Fibroblast of peridontal ligament (primary cell): ENCODE results near the gene KLRB1.
"Not testable (repeated sequence)": the region's sequence is repeated elsewhere in the genome, so short reads cannot be mapped to it uniquely, and the experiment has no call there.

Experiments
- DNase-seq: peaks from one replicate; pipeline ENCODE4 v3.0.0-alpha.2; 2010; ENCODE audit errors: extremely low read depth

KLRB1 gene

GRCh38 chr12:9619411-9620179, 11.9 kb upstream of the KLRB1 start:
- no peak for DNase-seq

DNA sequence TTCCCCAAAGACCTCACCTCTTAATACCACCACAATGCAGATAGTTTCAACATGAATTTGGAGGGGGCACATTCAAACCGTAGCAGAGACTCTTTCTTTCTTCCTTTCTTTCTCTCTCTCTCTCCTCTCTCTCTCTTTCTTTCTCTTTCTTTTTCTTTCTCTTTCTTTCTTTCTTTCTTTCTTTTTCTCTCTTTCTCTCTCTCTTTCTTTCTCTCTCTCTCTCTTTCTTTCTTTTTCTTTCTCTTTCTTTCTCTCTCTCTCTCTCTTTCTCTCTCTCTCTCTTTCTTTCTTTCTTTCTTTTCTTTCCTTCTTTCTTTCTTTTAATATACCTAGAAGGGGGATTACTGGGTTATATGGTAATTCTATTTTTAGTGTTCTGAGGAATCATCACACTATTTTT, 11.2 kb upstream of the KLRB1 start:
- not testable (repeated sequence) for DNase-seq

- no peak for DNase-seq
Measured at GRCh38 chr12:9617124-9617523, 9.4 kb upstream of the KLRB1 start.

DNA sequence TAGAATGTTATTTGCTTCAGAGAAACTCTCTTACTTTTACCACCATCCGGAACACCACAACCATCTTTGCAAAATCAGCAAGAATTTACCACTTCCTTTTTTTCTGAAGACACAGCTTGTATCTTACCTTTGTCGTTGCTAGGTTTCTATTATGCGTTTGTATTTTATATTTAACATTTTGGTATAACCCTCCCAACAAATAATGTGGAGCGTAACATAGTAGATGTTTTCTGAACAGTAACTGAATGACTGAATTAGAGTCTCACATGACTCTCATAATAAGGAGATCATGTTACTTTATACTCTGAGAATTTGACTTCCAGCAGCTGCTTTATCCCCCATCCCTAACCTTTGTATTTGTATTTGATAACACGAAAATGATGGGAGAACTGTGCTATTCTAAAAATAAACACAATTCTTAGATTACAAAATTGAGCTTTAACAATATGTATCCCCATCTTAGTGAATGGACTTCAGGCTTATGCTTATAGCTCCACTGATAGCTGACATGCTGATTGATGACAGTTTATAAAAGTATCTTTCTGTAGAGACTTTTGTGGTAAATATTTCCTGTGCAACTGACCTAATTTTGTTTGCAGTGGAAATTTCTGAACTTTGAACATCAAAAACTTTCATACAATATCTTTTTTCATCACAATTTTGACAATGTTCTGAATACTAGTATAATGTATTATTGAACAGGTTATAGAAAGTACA, 7.9 kb upstream of the KLRB1 start:
- no peak for DNase-seq

- DNase-seq: not testable (repeated sequence)
Measured at GRCh38 chr12:9610606-9611005, 2.9 kb upstream of the KLRB1 start.

DNA sequence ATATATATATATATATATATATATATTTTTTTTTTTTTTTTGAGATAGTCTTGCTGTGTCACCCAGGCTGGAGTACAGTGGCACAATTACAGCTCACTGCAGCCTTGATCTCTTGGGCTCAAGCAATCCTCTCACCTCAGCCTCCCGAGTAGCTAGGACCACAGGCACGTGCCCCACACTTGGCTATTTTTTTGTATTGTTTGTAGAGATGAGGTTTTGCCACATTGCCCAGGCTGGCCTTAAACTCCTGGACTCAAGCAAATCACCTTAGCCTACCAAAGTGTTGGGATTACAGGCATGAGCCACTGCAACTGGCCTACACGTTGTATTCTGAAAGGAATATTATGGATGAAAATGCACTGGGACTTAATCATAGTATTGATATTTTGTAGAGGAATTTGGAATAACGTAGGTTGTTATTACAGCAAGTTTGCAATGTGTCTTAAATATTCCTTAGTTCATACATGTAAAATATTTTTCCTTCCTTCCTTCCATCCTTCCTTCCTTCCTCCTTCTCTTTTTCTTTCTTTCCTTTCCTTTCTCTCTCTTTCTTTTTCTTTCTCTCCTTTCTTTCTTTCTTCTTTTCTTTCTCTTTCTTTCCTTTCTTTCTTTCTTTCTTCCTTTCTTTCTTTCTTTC, 862 bp downstream of the KLRB1 start:
- no peak for DNase-seq

- no peak for DNase-seq
Measured at GRCh38 chr12:9606247-9606646, 1.5 kb downstream of the KLRB1 start.

- DNase-seq: no peak
Measured at GRCh38 chr12:9605483-9605882, 2.2 kb downstream of the KLRB1 start.

DNA sequence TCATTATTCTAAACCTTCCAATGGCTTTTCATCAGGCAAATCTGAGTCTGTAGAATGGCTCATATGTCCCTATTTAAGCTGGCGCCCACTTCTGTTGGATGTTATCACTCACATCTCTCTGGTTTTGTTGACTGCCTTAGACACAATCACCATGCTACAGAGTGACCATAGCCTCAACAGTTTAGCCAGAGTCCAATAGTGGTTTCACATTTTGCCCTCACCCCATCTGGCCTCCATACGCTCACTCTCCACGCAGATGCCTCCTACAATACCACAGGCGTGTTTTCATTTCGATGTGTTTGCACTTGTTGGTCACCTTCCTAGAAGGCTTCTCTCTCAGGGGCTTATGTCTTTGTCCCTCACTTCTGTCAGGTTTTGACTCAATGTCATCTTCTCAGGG, 3.4 kb downstream of the KLRB1 start:
- DNase-seq: no peak

DNA sequence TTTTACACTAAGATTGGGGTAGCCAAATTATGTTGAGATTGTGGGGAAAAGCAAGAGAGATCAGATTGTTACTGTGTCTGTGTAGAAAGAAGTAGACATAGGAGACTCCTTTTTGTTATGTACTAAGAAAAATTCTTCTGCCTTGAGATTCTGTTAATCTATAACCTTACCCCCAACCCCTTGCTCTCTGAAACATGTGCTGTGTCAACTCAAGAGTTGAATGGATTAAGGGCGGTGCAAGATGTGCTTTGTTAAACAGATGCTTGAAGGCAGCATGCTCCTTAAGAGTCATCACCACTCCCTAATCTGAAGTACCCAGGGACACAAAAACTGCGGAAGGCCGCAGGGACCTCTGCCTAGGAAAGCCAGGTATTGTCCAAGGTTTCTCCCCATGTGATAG, 7.3 kb downstream of the KLRB1 start:
- DNase-seq: not testable (repeated sequence)

DNA sequence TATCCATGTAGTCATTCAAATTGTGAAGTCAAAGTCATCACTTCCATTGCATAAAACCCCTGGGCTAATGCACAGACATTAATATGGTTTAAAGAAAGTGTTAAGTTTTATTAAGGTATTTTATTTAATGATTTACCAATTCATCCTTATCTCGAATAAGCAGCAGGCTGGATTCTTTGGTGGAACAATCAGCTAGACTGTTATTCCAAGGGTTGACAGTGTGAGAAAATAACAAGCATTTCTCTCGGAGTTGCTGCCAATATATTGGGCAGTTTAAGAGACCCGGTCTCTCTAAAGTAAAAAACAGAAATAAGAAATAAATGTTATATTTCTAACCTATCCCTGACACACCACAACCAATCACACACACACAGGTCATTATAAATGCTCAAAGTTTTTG, 9.4 kb downstream of the KLRB1 start:
- no peak for DNase-seq

DNA sequence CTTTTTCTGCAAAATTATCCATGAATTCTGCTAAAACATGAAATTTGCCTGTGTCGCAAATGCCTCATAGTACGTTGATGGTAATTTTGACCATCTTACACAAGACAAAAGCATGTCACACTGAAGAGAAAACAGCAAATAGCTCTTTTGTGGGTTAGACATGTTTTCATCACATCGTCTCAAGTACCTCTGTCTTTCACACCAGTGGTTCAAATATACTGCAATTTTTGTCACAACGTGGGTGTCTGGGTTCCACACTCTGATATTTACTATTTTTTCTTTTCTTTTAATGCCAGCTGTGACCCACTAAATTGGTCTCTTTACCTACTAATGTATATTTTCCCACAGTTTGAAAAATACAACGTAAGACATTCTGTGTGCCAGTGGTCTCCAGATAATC, 10.4 kb downstream of the KLRB1 start:
- DNase-seq: no peak

- no peak for DNase-seq
Measured at GRCh38 chr12:9590441-9590840, 17.3 kb downstream of the KLRB1 start.

GRCh38 chr12:9588749-9589148, 19.0 kb downstream of the KLRB1 start:
- no peak for DNase-seq

- DNase-seq: no peak
Measured at GRCh38 chr12:9587987-9588600, 19.6 kb downstream of the KLRB1 start.

DNA sequence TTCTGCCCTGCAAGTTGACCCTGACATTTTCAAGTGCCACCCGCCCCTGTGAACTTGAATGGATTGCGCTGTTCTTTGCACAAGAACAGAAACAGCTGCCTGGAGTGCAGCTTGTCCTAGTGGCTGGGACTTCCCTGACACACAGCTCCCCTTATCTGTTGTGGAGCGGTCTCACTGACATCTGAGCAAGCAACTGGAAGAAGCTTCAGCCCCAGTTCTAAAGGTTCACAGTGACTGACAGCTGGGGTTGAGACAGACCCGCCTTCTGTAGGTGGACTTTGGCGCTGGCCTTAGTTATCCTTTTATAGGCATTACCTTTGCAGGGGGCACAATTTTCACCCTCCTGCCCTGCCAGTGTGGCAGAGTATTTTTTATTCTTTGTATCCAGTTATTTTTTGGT, 30.0 kb downstream of the KLRB1 start:
- DNase-seq: not testable (repeated sequence)

DNA sequence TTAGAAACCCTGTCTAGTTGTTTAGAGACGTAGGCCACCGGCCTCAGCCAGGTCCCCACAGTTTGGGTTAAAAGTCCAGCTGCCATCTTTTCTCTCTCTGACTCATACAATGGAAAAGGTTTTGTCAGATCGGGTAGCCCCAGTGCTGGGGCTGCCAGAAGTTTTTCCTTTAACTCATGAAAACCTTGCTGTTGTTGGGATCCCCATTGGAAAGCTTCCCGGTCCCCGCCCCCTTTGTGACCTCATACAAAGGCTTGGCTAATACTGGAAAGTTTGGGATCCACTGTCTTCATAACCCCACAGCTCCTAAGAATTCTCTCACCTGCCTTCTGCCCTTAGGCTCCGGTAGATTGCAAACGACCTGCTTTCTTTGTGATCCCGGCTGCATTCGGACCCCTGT, 40.6 kb downstream of the KLRB1 start:
- not testable (repeated sequence) for DNase-seq

DNA sequence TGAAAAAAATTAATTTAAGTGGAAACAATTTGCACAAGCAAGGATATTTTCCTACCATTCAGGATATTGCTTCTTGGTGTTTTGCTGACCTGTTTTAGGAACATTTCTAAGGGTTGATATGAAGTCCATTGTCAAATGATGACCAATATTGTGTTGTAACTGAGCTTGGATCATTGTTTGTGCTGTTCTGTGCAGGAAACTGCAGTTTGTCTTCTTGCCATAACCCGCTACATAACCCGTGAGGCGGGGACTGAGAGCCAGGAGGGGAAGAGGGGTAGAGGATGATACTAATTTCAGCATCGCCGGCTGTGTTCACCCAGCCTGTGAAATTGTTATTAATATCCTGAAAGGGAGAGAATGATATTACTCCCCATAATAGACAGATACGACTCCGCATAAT, 41.6 kb downstream of the KLRB1 start:
- DNase-seq: not testable (repeated sequence)

GRCh38 chr12:9564418-9564817, 43.3 kb downstream of the KLRB1 start:
- DNase-seq: not testable (repeated sequence)

- DNase-seq: not testable (repeated sequence)
Measured at GRCh38 chr12:9562841-9563453, 44.8 kb downstream of the KLRB1 start.

- not testable (repeated sequence) for DNase-seq
Measured at GRCh38 chr12:9545489-9545888, 62.2 kb downstream of the KLRB1 start.
